OCI-LY3 (cell line): ENCODE data around the gene LMNB1.

ENCODE experiments used
- H2AFZ ChIP-seq: fragments of 200-600, 300-600 bp; shearing (Covaris generic); 2 replicates; pipeline ENCODE4 v1.6.0; 2014; ENCODE audit warnings: antibody characterized with exemption, low read depth, low read length
- H3K27ac ChIP-seq: fragments of 200-600, 300-600 bp; sonication (generic); 2 replicates; pipeline ENCODE4 v1.5.1; 2014; ENCODE audit warnings: mild to moderate bottlenecking, low read length, moderate library complexity, mixed read lengths
- H3K27me3 ChIP-seq: fragments of 200-600, 300-600 bp; sonication (generic); 2 replicates; pipeline ENCODE4 v1.6.1; 2014; ENCODE audit warnings: low read depth, low read length, mixed read lengths
- H3K36me3 ChIP-seq: fragments of 200-600, 300-600 bp; sonication (generic); replicated peaks from 2 replicates; pipeline ENCODE3; 2014; ENCODE audit warnings: low read depth, low read length, mixed read lengths
- H3K4me1 ChIP-seq: fragments of 300-600, 200-600 bp; sonication (generic); 2 replicates; pipeline ENCODE4 v1.6.1; 2014; ENCODE audit warnings: low read length, mixed read lengths
- H3K4me2 ChIP-seq: fragments of 200-600, 300-600 bp; sonication (generic); 2 replicates; pipeline ENCODE4 v1.6.1; 2014; ENCODE audit warnings: low read length, mixed read lengths
- H3K4me3 ChIP-seq: fragments of 300-600, 200-600 bp; sonication (generic); 2 replicates; pipeline ENCODE4 v1.5.1; 2014; ENCODE audit warnings: antibody characterized with exemption, mild to moderate bottlenecking, low read length, moderate library complexity
- H3K79me2 ChIP-seq: fragments of 300-600, 200-600 bp; shearing (Covaris generic); 2 replicates; pipeline ENCODE4 v1.6.1; 2014; ENCODE audit warnings: mild to moderate bottlenecking, low read length, mixed read lengths
- H3K9ac ChIP-seq: fragments of 300-600, 200-600 bp; shearing (Covaris generic); 2 replicates; pipeline ENCODE4 v1.6.0; 2014; ENCODE audit warnings: mild to moderate bottlenecking, low read length, moderate library complexity
- H3K9me3 ChIP-seq: fragments of 200-600, 300-600 bp; shearing (Covaris generic); 2 replicates; pipeline ENCODE4 v1.6.1; 2014; ENCODE audit warnings: low read length, mixed read lengths; ENCODE audit not compliant: insufficient read depth
- H4K20me1 ChIP-seq: fragments of 200-600, 300-600 bp; sonication (generic); 2 replicates; pipeline ENCODE4 v1.6.1; 2016; ENCODE audit warnings: low read length, mixed read lengths; ENCODE audit not compliant: insufficient read depth
- EZH2phosphoT487 ChIP-seq: fragments of 200-600 bp; shearing (Covaris generic); IDR thresholded peaks from 2 replicates; pipeline ENCODE4 v1.6.1; 2018; ENCODE audit warnings: antibody characterized with exemption, mixed run types, low read depth
- TF ChIP-seq, protein P1 (sequence below): fragments of 200-600, 300-600 bp; sonication (generic); IDR thresholded peaks from 2 replicates; pipeline ENCODE4 v1.5.1; 2014; ENCODE audit warnings: antibody characterized with exemption, low read length, low read depth

LMNB1 gene

DNA sequence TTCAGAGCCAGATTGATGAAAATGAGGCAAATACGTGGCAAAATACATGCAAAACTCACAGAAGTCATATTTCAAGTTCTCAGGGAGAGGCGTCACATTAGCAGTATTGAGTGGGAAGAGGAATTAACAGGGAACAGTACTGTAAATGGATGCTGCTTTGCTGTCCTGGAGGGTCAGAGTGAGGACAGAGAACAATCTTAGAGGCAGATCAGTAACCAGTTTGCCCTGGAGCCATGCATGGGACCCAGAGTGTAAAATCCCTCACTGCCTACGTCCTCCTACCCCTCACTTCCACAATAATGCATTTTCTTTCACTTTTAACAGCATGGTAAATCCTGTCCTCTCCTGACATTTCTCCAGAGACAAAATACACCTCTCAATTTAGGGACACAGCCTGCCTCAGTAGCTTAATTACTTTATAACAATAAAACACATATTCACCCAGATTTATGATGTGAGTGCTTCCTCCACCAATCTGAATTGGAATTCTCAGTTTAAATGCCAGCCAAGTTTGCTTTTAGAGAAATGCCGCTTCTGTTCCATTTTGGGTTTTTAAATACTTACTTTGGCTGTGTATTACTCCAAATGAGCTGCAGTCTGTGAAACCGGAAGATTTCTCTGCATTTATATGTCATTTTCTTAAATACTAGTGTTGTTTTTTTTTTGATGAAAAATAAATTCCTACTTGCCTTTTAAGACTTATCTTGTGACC is 70.0 kb downstream of the LMNB1 start:
- no peak overlapping the region for H3K4me2 ChIP-seq
- H2AFZ ChIP-seq, result no peak overlapping the region
- no peaks in the 10 kb centered on the region for H4K20me1 ChIP-seq
- peaks cover 5% of the 10 kb centered on the region for H3K4me1 ChIP-seq
- no peak overlapping the region for H3K27ac ChIP-seq
- H3K9me3 ChIP-seq, result no peaks in the 10 kb centered on the region
- H3K9ac ChIP-seq, result no peak overlapping the region
- H3K36me3 ChIP-seq, result no peaks in the 10 kb centered on the region
- TF ChIP-seq, protein P1, sequence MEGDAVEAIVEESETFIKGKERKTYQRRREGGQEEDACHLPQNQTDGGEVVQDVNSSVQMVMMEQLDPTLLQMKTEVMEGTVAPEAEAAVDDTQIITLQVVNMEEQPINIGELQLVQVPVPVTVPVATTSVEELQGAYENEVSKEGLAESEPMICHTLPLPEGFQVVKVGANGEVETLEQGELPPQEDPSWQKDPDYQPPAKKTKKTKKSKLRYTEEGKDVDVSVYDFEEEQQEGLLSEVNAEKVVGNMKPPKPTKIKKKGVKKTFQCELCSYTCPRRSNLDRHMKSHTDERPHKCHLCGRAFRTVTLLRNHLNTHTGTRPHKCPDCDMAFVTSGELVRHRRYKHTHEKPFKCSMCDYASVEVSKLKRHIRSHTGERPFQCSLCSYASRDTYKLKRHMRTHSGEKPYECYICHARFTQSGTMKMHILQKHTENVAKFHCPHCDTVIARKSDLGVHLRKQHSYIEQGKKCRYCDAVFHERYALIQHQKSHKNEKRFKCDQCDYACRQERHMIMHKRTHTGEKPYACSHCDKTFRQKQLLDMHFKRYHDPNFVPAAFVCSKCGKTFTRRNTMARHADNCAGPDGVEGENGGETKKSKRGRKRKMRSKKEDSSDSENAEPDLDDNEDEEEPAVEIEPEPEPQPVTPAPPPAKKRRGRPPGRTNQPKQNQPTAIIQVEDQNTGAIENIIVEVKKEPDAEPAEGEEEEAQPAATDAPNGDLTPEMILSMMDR, result no peak
- no peak overlapping the region for H3K4me3 ChIP-seq
- H3K79me2 ChIP-seq, result no peaks in the 10 kb centered on the region
- no peaks in the 10 kb centered on the region for H3K27me3 ChIP-seq

DNA sequence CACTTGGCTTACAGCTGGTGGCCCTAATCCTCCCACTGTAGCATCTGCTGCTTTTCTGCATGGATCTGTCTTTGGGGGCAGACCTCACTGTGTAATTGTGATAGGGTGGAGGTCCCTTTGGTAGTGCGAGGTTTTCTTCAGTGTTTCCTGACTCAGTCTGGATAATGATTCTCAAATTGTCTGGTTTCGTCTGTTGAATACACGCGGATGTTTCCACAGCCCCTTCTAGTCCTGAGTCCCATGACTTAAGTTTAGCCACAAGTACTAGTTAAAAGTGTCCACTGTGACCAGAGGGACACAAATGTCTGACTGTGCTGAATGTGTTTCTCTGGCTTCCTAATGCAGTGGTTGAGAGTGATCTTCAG is 70.5 kb downstream of the LMNB1 start:
- H3K4me2 ChIP-seq, result no peak overlapping the region
- H3K27ac ChIP-seq, result no peak overlapping the region
- no peak overlapping the region for H3K4me3 ChIP-seq
- no peak overlapping the region for H3K9ac ChIP-seq
- TF ChIP-seq, protein P1, result no peak
- no peak for TF ChIP-seq EZH2phosphoT487
- no peaks in the 10 kb centered on the region for H3K27me3 ChIP-seq
- H3K79me2 ChIP-seq, result no peaks in the 10 kb centered on the region
- H3K36me3 ChIP-seq, result no peaks in the 10 kb centered on the region
- H3K9me3 ChIP-seq, result no peaks in the 10 kb centered on the region
- no peak overlapping the region for H2AFZ ChIP-seq
- no peaks in the 10 kb centered on the region for H4K20me1 ChIP-seq
- H3K4me1 ChIP-seq, result peaks cover 5% of the 10 kb centered on the region

DNA sequence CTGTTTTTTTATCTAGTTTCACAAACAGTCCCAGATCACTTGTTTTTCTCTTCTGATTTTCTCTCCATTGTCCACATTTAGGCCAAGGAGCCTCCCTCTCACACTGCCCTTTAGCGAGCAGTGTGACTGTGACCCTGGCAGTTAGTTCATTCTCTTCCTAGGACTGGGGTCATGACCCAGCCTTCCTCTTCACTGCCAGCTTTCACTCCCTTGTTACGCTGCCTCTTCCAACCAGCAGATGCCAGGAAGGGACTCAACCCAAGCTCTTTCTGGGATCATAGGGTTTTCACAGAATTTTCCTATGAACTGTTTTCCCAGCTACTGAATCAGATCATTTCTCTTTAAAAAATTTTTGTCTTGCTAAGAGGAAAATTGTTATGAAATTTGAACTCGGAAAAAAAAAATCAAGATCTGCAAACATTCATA is 70.9 kb downstream of the LMNB1 start:
- no peaks in the 10 kb centered on the region for H3K36me3 ChIP-seq
- H3K4me2 ChIP-seq, result no peak overlapping the region
- peaks cover 5% of the 10 kb centered on the region for H3K4me1 ChIP-seq
- H3K79me2 ChIP-seq, result no peaks in the 10 kb centered on the region
- TF ChIP-seq EZH2phosphoT487, result no peak
- TF ChIP-seq, protein P1, result no peak
- no peaks in the 10 kb centered on the region for H3K27me3 ChIP-seq
- H3K9me3 ChIP-seq, result no peaks in the 10 kb centered on the region
- H2AFZ ChIP-seq, result no peak overlapping the region
- H4K20me1 ChIP-seq, result no peaks in the 10 kb centered on the region
- no peak overlapping the region for H3K9ac ChIP-seq
- H3K4me3 ChIP-seq, result no peak overlapping the region
- no peak overlapping the region for H3K27ac ChIP-seq

DNA sequence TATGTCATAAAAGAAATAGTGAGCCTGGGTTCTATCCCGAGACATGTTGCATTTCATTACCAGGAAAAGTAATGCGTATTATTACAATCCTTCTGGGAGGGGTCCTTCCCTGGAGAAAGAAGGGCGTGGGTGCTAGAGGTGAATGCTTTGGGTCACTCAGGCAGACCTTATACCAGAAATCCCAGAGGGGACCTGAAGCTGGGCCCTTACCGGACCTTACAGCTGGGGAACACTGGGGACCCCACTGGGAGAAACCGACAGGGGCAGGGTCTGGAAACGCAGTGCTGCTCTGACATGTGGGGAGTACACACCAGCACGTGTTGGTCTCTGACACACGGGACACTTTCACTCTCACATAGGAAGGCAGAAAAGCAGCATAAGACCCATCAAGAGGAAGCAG is 71.3 kb downstream of the LMNB1 start:
- no peaks in the 10 kb centered on the region for H3K79me2 ChIP-seq
- H3K36me3 ChIP-seq, result no peaks in the 10 kb centered on the region
- TF ChIP-seq, protein P1, result no peak
- no peak for TF ChIP-seq EZH2phosphoT487
- no peak overlapping the region for H3K4me3 ChIP-seq
- H3K27ac ChIP-seq, result no peak overlapping the region
- no peaks in the 10 kb centered on the region for H3K9me3 ChIP-seq
- H2AFZ ChIP-seq, result no peak overlapping the region
- no peaks in the 10 kb centered on the region for H4K20me1 ChIP-seq
- H3K4me1 ChIP-seq, result peaks cover 5% of the 10 kb centered on the region
- H3K9ac ChIP-seq, result no peak overlapping the region
- no peak overlapping the region for H3K4me2 ChIP-seq
- no peaks in the 10 kb centered on the region for H3K27me3 ChIP-seq
